GM15510 (cell line): ENCODE results near the gene GAS7.

Experiments
- POLR2A ChIP-seq: IDR thresholded peaks from 3 replicates; pipeline ENCODE4 v1.6.1; 2011; ENCODE audit warnings: borderline replicate concordance; ENCODE audit not compliant: insufficient read length; ENCODE audit errors: extremely low read depth

The GAS7 gene

GRCh38 chr17:10031606-10032005, 166.8 kb downstream of the GAS7 start:
- TF ChIP-seq POLR2A: no peak

DNA sequence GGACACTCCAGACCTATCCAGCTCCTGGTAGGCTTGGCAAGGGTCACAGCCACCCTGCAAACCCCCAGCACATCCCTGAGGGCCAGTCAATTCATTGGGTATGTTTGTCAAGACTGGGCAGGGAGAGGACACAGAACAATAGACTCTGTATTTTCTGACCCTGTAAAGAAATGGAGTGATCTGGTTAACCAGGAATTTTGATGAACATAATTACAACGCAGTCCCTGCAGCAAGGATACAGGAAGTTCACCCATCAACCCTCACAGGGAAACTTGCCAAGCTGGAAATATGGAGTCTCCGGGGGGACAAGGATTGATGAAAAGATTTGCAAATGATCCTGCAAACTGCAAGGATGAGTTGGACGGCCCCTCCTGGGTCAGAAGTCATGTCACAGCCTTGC, 167.3 kb downstream of the GAS7 start:
- no peak for TF ChIP-seq POLR2A

DNA sequence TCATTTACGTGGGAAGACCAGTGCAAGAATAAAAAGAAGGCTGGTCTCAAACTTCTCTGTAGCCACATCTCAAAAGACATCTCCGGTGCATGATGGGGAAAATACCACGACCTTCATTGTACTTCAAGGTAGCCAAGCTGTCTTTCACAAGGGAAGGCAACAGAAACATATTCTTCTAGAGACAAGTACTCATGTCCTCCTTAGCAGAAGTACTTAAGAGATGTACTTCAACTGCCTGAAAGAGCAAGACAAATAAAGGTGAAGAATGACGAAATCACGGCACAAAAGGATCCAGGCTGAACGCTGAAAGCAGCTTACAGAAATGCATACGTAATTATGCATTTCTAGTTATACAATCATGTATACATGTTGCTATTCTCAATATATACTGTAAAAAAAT, 169.3 kb downstream of the GAS7 start:
- TF ChIP-seq POLR2A: no peak

- no peak for TF ChIP-seq POLR2A
These were observed 172.2 kb downstream of the GAS7 start for GRCh38 chr17:10025976-10026901.

DNA sequence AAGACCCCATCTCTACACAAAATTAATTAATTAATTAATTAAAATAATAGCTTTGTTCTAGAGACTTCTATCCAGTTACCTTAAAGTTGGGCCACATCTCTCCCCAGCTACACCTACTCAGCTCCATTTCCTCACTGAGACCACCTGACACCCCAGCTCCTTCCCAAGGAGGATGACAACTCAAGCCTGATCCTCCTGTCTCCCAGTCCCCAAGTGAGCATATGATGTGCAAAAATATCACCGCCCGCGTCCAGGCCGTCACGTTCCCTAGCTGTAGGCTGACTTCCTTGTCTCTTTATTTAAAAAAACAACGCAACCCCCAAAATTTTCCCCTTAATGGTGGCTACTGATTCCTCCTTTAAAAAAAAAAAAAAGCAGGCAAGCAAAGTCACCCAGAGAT, 173.2 kb downstream of the GAS7 start:
- TF ChIP-seq POLR2A: no peak

GRCh38 chr17:10022416-10022815, 176.0 kb downstream of the GAS7 start:
- no peak for TF ChIP-seq POLR2A

DNA sequence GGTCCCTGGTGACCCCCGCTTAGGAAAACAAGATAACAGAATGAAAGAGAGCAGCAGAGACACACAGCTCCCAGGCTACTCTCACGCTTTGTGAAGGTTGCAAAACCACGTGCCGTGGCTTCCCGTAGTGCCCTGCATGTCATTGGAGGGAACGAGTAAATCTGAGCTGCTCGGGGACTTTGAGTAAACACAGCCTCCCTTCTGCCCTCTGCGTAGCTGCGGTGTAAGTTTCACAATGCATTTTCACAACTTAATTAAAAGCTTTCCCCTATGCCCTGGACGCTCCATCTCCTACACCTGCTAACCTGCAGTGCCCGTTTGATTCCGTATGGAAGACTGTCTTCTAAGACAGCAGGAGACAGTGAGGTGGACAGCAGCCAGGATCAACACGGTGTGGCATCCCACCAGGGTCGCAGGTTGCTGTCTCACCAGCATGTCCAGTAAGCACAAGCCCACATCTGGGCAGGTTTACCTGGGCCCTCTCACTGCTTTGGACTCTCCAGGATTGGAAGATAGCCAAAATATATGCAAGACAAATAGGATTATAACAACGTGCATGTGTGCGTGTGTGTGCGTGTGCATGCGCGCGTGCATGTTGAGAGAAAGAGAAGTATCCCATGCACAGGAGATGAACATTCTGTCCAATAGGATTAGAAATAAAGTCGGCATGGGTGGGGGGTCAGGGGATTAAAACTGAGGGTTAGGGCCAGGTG, 177.0 kb downstream of the GAS7 start:
- TF ChIP-seq POLR2A: no peak

DNA sequence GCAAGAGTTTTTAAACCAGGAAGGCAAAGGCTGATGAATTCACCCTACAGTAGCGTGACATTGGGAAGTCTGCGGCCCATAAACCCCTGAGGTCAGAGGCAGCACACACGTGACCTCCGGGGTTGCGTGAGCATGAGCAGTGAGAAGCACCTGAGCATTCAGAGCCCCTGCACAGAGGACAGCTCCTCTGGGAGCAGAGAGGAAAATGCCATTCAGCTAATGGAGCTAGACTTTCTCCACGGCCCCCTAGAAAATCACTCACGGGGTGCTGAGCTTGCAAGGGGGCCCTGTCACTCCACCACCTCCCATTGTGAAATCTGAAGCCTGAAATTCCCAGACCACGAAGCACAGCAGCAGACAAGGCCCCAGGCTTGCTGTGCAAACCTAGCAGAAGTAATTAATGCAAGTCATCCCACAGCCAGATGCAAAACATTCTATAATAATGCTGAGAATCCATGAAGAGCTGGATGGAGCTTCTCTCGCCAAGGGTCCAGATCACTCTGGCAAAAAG, 178.4 kb downstream of the GAS7 start:
- TF ChIP-seq POLR2A: no peak

GRCh38 chr17:10018461-10018891, 179.9 kb downstream of the GAS7 start:
- TF ChIP-seq POLR2A: no peak

- no peak for TF ChIP-seq POLR2A
These were observed 184.9 kb downstream of the GAS7 start for GRCh38 chr17:10013365-10014112.

DNA sequence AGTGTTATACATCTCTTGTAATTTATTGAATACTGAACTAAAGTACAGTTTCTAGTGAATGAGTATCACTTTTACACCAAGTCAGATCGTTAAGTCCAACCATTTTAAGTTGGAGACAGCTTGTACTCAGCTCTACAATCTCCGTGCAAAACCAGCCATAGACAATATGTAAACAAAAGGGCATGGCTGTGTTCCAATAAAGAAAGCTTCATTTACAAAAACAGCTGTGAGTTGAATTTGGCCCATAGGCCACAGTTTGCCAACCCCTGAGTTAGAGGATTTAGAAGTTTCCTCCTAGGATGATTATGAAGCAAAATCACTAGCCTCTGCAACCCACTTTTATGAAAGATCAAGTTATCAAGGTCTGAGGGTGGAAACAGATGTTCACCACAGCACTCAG, 187.7 kb downstream of the GAS7 start:
- no peak for TF ChIP-seq POLR2A

DNA sequence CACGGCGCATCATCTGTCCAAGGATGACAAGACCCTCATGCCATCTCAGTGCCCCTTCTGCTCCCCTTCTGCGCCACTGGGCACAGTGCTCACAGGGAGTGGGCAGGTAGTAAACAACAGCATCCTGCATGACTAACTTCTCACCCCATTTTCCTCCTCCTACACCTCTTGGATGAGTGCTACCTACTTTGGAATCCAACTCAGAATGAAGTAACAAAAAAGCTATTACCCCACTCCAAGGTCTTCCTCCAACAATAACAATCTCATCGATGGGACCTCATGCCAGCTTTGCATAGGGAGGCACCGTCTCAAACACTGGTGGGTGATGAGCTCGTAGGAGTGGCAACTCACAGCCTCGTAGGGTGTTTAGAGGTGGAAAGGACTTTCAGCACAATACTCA, 194.7 kb downstream of the GAS7 start:
- TF ChIP-seq POLR2A: no peak

DNA sequence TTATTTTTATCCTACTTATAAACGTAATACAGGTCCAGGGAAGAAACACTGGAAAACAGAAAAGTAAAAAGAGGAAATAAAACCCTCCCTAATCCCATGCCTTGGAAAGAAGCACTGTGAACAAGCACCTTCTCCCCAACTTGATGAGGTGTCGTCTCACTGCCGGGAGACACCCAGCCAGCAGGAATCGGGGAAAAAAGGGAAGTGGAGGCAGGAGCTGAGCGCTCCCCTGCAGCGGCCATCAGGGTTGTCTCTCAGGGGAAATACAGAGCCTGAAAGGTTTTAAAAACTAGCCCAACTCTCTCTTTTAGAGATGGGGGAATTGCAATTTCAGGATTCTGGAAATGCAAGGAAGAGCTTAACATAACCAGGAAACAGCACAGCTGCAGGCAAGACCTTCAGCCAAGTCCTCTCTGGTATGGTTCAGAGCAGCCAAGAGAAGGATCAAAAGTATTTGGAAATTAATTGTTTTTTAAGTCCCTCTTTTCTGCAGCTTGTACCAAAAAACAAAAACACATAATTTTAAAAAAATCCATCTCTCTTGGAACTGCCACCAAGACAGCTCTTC, 197.0 kb downstream of the GAS7 start:
- TF ChIP-seq POLR2A: no peak

DNA sequence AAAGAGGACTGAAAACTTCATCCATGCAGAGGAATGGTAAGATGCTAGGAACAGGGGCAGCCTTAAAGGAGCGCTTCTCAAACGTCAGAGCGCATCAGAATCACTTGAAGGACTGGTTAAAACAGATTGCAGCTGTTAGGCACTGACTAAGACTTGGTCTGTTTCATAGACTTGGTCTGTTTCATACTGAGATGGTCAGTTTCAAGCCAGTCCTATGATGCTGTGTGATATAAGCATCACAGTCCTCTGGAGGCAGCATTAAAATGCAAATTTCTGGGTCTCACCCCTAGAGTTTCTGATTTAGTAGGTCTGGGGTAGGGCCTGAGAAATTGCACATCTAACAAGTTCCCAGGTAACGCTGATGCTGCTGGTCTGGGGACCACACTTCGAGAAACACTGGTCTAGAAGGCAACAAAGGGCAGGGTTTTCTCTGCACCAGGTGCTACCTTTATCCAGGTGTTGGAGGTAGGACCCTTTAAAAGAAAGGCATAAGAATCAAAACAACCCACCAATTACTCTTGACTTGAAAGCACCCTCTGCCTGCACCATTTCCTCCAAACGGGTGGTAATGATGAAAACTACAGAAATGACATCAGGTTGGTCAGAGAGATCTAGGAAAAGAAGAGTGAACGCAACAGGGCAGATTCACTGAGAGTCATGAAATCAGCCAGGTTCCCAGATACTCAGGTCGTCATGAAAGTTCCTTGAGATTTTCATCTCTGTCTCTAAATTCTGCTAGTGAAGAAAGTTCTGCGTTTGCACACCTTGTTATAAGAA, 198.3 kb downstream of the GAS7 start:
- no peak for TF ChIP-seq POLR2A

GRCh38 chr17:9998060-9998459, 200.3 kb downstream of the GAS7 start:
- no peak for TF ChIP-seq POLR2A

DNA sequence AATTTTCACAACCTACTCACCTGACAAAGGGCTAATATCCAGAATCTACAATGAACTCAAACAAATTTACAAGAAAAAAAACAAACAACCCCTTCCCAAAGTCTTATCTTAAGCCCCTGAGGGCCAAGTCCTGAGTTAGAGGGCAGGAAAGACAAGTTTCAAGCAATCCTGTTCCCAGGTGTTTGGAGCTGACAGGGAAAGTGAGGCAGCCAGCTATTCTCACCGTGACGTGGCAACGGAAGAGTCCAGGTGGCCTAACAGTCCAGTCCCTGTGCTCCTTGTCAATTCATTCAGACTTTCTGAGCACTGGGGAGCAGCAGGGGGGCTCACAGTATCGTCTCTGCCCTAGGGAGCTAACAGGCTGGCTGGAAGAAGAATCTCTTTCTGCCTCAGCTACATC, 203.6 kb downstream of the GAS7 start:
- TF ChIP-seq POLR2A: no peak
